PC-3 (cell line): ENCODE measurements around the gene CFAP45. TPM values are rescaled to one million over a fixed set of nuclear protein-coding genes. Genes with fewer than 3 reads are reported as not detected.

ENCODE experiments used
- ATAC-seq: fragments of 200-7000 bp; cut with Tn5 transposase; 2 replicates; pipeline ENCODE4 v1.9.1; 2020; ENCODE audit warnings: mild to moderate bottlenecking, moderate library complexity
- BruUV-seq: library from RNA; stranded (reverse); fragments of 400-500 nt; replicated peaks from 2 replicates; lab custom pipeline; 2021; lab: Mats Ljungman, UMichigan
- CTCF ChIA-PET: fragments of 300-600 bp; sonication (Branson Sonifier 250); formaldehyde crosslinking; loops from one replicate; lab custom pipeline; 2022; ENCODE audit warnings: antibody characterized with exemption; lab: Charles Lee
- POLR2A ChIA-PET: fragments of 300-600 bp; sonication (Branson Sonifier 250); formaldehyde crosslinking; loops from one replicate; lab custom pipeline; 2022; ENCODE audit warnings: antibody characterized with exemption; ENCODE audit not compliant: unreplicated experiment; lab: Charles Lee
- DNase-seq: peaks from one replicate; pipeline ENCODE4 v3.0.0-alpha.2; 2015
- H2AFZ ChIP-seq: fragments of 300-600 bp; sonication (generic); 2 replicates; pipeline ENCODE4 v1.6.0; 2016; ENCODE audit warnings: antibody characterized with exemption, low read length
- H3F3A ChIP-seq: fragments of 300-600 bp; sonication (generic); one replicate; pipeline ENCODE4 v1.6.0; 2017; ENCODE audit warnings: antibody characterized with exemption, low read length, control low read depth, mild to moderate bottlenecking; ENCODE audit not compliant: unreplicated experiment
- H3K27ac ChIP-seq: fragments of 300-600 bp; sonication (generic); 2 replicates; pipeline ENCODE4 v1.5.1; 2016; ENCODE audit warnings: mild to moderate bottlenecking, low read length
- H3K27me3 ChIP-seq: fragments of 300-600 bp; sonication (generic); 2 replicates; pipeline ENCODE4 v1.6.1; 2016; ENCODE audit warnings: low read length, mixed read lengths
- H3K36me3 ChIP-seq: fragments of 300-600 bp; sonication (generic); 2 replicates; pipeline ENCODE4 v1.6.1; 2016; ENCODE audit warnings: low read depth, mixed run types, low read length, mixed read lengths
- H3K4me1 ChIP-seq: fragments of 300-600 bp; sonication (generic); 2 replicates; pipeline ENCODE4 v1.5.1; 2016; ENCODE audit warnings: low read length; ENCODE audit not compliant: insufficient read depth
- H3K4me2 ChIP-seq: fragments of 300-600 bp; sonication (generic); 2 replicates; pipeline ENCODE4 v1.6.0; 2016; ENCODE audit warnings: low read length
- H3K4me3 ChIP-seq: fragments of 300-600 bp; sonication (generic); 2 replicates; pipeline ENCODE4 v1.5.1; 2016; ENCODE audit warnings: mild to moderate bottlenecking, low read length, mixed read lengths
- H3K79me2 ChIP-seq: fragments of 300-600 bp; sonication (generic); 2 replicates; pipeline ENCODE4 v1.6.1; 2017; ENCODE audit warnings: low read length, mixed read lengths
- H3K9ac ChIP-seq: fragments of 300-600 bp; sonication (generic); 2 replicates; pipeline ENCODE4 v1.6.0; 2016; ENCODE audit warnings: mild to moderate bottlenecking, low read length
- H3K9me2 ChIP-seq: fragments of 300-600 bp; sonication (generic); replicated peaks from 2 replicates; pipeline ENCODE4 v1.6.1; 2016; ENCODE audit warnings: mixed run types, low read length, mixed read lengths
- H3K9me3 ChIP-seq: fragments of 300-600 bp; sonication (generic); 2 replicates; pipeline ENCODE4 v1.6.1; 2016; ENCODE audit warnings: low read length, mixed read lengths
- H4K20me1 ChIP-seq: fragments of 300-600 bp; sonication (generic); 2 replicates; pipeline ENCODE4 v1.6.1; 2016; ENCODE audit warnings: low read length, mixed read lengths
- CTCF ChIP-seq: fragments of 300-600 bp; sonication (generic); conservative IDR thresholded peaks from 2 replicates; pipeline ENCODE4 v1.5.1; 2017; ENCODE audit warnings: antibody characterized with exemption, low read depth, mild to moderate bottlenecking, low read length
- EZH2 ChIP-seq: fragments of 300-600 bp; sonication (generic); IDR thresholded peaks from one replicate; pipeline ENCODE4 v1.6.1; 2017; ENCODE audit warnings: antibody characterized with exemption, mild to moderate bottlenecking, low read length; ENCODE audit not compliant: unreplicated experiment
- EZH2phosphoT487 ChIP-seq: fragments of 300-600 bp; sonication (generic); IDR thresholded peaks from 2 replicates; pipeline ENCODE4 v1.6.1; 2018; ENCODE audit warnings: mild to moderate bottlenecking, antibody characterized with exemption, low read length, borderline replicate concordance
- intact Hi-C: fragments of 100-400 bp; cut with micrococcal nuclease; formaldehyde crosslinking; loops from 2 replicates; pipeline ENCODE4 v1.9.0; 2023
- total RNA-seq: library from RNA; depleted of rRNA; stranded (reverse); fragments of >200 nt; gene quantifications from 2 replicates; pipeline ENCODE4 v1.2.3, GENCODE V29; 2014

The CFAP45 gene
- total RNA-seq, 1 experiment from 2014 or later: 1.6 TPM

- Histone ChIP-seq H3K4me1 (peaks cover 42% of the 10 kb centered on the region), H3K4me2 (no peak overlapping the region), H3K27ac (no peak overlapping the region), H3K36me3 (no peaks in the 10 kb centered on the region), H3F3A (no peaks in the 10 kb centered on the region), H3K9ac (no peak overlapping the region), H3K9me2 (no peaks in the 10 kb centered on the region), H3K27me3 (no peaks in the 10 kb centered on the region), H4K20me1 (no peaks in the 10 kb centered on the region), H3K9me3 (no peaks in the 10 kb centered on the region), H3K4me3 (no peak overlapping the region), H2AFZ (no peak overlapping the region), H3K79me2 (peaks cover 23% of the 10 kb centered on the region)
- no peak for DNase-seq
- intact Hi-C loops: loop anchor here (2.0 kb wide), 1 partner anchor 59 kb away; no protein-coding TSS in a partner anchor
- no TSS peak for BruUV-seq
- POLR2A ChIA-PET: no interaction called here
- TF ChIP-seq EZH2phosphoT487: no peak
- no peak for TF ChIP-seq EZH2
- no peak for TF ChIP-seq CTCF
- CTCF ChIA-PET: no interaction called here
- ATAC-seq: no peak
Observed at GRCh38 chr1:159947942-159948341, 48.0 kb upstream of the CFAP45 start.

GRCh38 chr1:159946242-159947187, 46.5 kb upstream of the CFAP45 start:
- Histone ChIP-seq H3K79me2 (peaks cover 23% of the 10 kb centered on the region), H3K36me3 (no peaks in the 10 kb centered on the region), H3K4me2 (peak overlapping the region; percentile 94), H3F3A (no peaks in the 10 kb centered on the region), H3K9me3 (no peaks in the 10 kb centered on the region), H3K9ac (peak overlapping the region; percentile 78; the same call in 1 of the 2 replicates), H3K27ac (peak overlapping the region; percentile 83), H3K27me3 (no peaks in the 10 kb centered on the region), H4K20me1 (no peaks in the 10 kb centered on the region), H3K4me3 (peak overlapping the region; percentile 84), H3K4me1 (peaks cover 42% of the 10 kb centered on the region), H2AFZ (peak overlapping the region; percentile 76), H3K9me2 (no peaks in the 10 kb centered on the region)
- TF ChIP-seq EZH2phosphoT487 (no peak), EZH2 (no peak), CTCF (no peak)
- intact Hi-C loops: loop anchor here (1.0 to 2.0 kb wide), 2 partner anchors 15 to 60 kb away; no protein-coding TSS in a partner anchor
- TSS peak; percentile 54 for BruUV-seq
- POLR2A ChIA-PET: no interaction called here
- DNase-seq (no peak), ATAC-seq (no peak)
- CTCF ChIA-PET: interaction anchor here (1.7 to 2.2 kb wide), 2 partner anchors 53 to 61 kb away, joined by 10 to 14 read pairs; no protein-coding TSS in a partner anchor
